Fibroblast of mammary gland (primary cell): ENCODE measurements around the gene KIAA0513.

Experiments
- DNase-seq: peaks from one replicate; pipeline ENCODE4 v3.0.0-alpha.2; 2010; ENCODE audit warnings: low read depth
- H3K4me3 ChIP-seq: 2 replicates; pipeline ENCODE4 v1.5.1; 2011; ENCODE audit warnings: low read depth, mild to moderate bottlenecking, low read length, moderate library complexity; ENCODE audit not compliant: control insufficient read depth
- TF ChIP-seq, protein P1 (sequence below): conservative IDR thresholded peaks from 2 replicates; pipeline ENCODE4 v1.5.1; 2011; ENCODE audit warnings: low read depth, low read length, inconsistent platforms; ENCODE audit not compliant: control insufficient read depth, insufficient read depth

The KIAA0513 gene

DNA sequence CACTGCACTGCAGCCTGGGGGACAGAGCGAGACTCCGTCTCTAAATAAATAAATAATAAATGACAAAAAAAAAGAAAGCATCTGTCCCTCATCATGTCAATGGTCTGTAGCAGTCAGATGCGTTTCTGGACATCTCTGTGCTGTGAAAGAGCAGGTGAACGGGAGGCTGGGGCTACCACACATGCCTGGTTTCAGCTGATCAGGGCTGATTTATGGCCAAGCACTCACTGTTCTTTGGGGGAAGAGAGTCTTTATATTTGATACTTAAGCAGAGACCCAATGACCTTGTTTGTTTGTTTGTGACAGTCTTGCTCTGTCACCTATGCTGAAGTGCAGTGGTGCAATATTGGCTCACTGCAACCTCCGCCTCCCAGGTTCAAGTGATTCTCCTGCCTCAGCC, 17.5 kb downstream of the KIAA0513 start:
- DNase-seq = no peak
- H3K4me3 ChIP-seq = no peak overlapping the region
- TF ChIP-seq, protein P1, sequence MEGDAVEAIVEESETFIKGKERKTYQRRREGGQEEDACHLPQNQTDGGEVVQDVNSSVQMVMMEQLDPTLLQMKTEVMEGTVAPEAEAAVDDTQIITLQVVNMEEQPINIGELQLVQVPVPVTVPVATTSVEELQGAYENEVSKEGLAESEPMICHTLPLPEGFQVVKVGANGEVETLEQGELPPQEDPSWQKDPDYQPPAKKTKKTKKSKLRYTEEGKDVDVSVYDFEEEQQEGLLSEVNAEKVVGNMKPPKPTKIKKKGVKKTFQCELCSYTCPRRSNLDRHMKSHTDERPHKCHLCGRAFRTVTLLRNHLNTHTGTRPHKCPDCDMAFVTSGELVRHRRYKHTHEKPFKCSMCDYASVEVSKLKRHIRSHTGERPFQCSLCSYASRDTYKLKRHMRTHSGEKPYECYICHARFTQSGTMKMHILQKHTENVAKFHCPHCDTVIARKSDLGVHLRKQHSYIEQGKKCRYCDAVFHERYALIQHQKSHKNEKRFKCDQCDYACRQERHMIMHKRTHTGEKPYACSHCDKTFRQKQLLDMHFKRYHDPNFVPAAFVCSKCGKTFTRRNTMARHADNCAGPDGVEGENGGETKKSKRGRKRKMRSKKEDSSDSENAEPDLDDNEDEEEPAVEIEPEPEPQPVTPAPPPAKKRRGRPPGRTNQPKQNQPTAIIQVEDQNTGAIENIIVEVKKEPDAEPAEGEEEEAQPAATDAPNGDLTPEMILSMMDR = no peak

DNA sequence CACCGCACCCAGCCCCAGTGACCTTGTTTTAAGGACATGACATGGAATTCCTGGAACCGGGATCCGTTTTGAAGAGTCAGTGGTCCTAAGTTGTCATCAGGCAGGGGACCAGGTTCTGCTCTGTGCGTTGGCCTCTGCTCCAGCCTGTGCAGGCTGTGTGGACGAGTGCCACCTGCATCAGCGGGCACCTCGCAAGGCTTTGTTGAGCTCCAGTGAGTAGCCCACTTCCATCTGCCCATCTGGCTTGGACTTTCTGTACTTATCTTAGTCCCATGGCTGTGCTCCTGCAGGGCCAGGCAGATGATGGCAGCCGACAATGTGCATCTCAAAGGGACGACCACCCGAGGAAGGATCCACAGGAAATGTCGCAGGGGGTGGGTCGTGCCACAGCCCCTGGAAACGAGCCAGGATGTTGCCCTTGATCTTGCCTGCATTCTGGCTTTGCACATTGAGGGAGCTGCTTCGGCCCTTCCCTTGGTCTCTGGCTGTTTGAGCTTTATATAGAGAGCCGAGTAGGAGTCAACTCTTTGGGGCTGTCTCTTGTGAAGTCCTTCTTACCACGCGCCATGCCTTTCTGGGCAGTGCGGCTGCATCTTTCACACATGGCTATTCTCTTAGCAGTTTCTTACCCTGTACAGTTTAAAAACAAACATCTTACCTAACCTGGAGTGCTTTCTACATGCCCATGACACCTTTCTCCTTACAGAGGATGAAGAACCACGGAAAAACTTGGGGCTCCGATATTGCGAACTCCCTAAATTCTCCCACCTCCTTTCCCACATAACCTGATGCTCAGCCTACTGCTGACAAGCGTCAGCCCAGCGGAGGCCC, 18.3 kb downstream of the KIAA0513 start:
- no peak for DNase-seq
- TF ChIP-seq, protein P1 = no peak
- H3K4me3 ChIP-seq = no peak overlapping the region

DNA sequence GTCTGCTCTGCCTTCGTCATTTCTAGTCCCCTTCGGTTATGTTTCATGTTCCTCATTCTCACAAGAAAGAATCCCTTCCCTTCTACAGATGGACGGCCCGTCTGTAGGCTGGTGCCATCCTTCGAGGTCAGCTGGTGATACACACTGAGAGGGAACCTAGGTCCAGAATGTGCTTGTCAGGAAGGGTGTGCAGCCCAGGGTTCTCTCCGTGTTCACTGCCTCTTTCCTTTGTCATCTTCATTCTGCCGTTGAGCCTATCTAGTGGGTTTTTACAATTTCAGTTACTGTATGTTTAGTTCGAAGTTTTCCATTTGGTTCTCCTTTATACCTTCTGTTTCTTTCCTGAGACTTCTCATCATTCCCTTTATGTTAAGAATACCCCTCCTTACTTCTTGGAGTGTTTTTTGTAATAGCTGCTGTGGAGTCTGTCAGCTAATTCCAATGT, 18.9 kb downstream of the KIAA0513 start:
- no peak overlapping the region for H3K4me3 ChIP-seq
- TF ChIP-seq, protein P1 = no peak
- DNase-seq = no peak

DNA sequence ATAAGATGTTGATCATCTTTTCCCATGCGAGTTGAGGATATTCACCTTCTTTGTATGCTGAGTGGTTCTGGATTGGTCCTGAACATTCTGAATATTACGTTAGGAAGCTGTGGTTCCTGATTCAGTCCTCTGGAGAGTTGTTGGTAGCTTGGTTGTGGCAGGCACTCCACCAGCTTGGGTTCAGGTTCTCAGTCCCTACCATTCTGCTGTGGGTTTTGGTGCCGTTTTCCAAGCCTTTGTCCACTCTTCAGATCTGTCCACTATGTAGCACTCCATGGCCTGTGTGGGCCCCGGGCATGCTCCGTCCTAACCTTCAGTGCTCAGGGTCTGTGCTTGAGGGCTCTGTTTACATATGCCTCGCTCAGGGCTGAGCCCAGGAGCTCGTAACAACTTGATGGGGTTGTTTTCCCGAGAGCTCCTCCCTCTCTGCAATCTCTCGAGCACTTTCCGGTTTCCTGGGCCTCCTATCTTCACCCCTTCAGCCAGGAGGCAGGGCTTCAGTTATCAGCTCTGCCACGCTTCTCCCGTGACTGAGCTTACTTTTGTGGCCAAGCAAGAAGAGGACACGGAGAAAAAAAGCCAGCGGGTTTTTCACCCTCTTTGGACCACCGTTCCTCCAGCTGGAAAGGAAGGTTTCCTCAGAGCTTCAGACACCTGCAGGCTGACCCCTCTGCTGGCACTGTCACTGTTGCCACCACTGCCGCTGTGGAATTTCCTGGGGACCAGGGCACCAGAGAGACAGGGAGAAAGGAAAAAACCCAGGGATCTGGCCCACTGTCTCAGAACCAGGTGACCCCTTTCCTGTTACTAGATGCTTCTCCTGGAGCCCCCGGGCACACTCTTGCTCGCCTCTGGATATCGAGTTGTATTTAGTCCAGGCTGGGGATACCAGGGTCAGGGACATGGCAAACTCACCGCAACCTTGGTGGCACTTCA, 19.6 kb downstream of the KIAA0513 start:
- TF ChIP-seq, protein P1 = no peak
- H3K4me3 ChIP-seq = no peak overlapping the region
- DNase-seq = no peak

DNA sequence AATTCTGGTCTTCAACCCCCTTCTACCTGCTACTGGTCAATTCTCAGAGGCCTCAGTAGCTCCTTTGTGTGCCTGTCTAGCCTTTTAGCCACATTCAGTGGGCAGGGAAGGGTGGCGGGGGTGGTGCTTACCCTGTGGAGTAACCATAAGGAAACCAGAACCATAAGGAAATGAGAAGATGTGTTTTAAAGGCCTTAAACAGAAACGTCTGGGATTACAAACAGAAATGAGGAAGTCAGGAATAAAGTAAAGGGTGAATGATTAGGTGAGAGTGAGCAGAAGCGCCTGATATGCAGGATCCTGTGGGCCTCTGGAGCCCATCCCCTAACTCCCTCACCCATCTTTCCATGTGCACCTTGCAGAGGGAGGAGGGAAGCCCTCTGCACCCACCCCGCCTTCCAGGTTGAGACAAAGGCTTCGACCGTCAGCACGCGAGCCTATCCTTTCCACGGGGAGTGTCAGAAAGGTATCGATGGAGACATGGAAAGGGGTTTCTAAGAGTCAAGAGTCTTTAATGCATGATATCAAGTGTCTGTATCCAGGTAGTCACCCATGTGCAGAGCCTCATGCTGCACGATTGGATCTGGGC, 20.4 kb downstream of the KIAA0513 start:
- no peak for DNase-seq
- TF ChIP-seq, protein P1 = no peak
- H3K4me3 ChIP-seq = no peak overlapping the region

DNA sequence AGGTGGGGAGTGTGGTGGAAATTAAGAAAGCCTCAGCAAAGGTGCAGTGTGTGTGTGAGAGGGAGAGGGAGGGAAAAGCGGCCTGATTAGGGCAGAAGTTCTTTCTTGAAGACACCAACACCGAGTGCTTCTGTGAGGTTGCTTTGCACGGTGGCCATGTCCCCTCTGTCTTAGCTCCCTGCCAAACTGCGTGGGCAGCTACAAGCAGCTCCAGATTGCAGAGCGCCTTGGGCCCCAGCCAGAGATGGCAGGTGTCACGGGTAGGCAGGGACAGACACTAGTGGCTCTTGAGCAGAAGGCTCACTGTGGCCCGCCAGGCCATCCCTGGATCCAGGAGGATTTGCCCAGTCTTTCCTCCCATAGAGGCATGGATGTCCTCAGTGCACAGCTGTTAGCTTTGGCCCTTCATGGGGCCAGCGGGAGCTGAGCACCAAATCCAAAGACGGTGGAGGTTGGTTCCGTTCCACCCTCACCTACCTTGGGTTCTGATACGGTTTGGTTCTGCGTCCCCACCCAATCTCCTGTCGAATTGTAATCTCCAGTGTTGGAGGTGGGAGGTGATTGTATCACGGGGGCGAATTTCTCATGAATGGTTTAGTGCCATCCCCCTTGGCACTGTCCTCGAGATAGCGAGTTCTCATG, 21.4 kb downstream of the KIAA0513 start:
- TF ChIP-seq, protein P1 = no peak
- no peak for DNase-seq
- H3K4me3 ChIP-seq = no peak overlapping the region
